Upper lobe of right lung (tissue), 1 donor: ENCODE data around the gene CDC42BPA. TPM values are rescaled to one million over a fixed set of nuclear protein-coding genes. Genes with fewer than 3 reads are reported as not detected.
"Not testable (repeated sequence)": the region's sequence is repeated elsewhere in the genome, so short reads cannot be mapped to it uniquely, and the experiment has no call there.

Experiments used
- ATAC-seq: fragments of 200-7000 bp; cut with Tn5 transposase; one replicate; pipeline ENCODE4 v1.9.1; 2020; ENCODE audit warnings: mild to moderate bottlenecking, moderate library complexity
- DNase-seq: peaks from one replicate; pipeline ENCODE4 v3.0.0-alpha.2; 2020
- H3K27ac ChIP-seq: fragments of 200-600 bp; one replicate; pipeline ENCODE4 v1.8.0; 2022
- H3K27me3 ChIP-seq: fragments of 200-600 bp; one replicate; pipeline ENCODE4 v1.8.0; 2022; ENCODE audit warnings: mild to moderate bottlenecking
- H3K36me3 ChIP-seq: fragments of 200-600 bp; one replicate; pipeline ENCODE4 v1.8.0; 2022
- H3K4me1 ChIP-seq: fragments of 200-600 bp; one replicate; pipeline ENCODE4 v1.8.0; 2022
- H3K4me3 ChIP-seq: fragments of 200-600 bp; one replicate; pipeline ENCODE4 v1.8.0; 2022; ENCODE audit warnings: mild to moderate bottlenecking
- H3K9me3 ChIP-seq: fragments of 200-600 bp; one replicate; pipeline ENCODE4 v1.8.0; 2022
- CTCF ChIP-seq: fragments of 200-600 bp; IDR thresholded peaks from one replicate; pipeline ENCODE4 v1.8.0; 2022; ENCODE audit warnings: antibody characterized with exemption
- intact Hi-C: fragments of 100-400 bp; cut with DNase I; formaldehyde crosslinking; loops from one replicate; pipeline ENCODE4 v1.11.0; 2022
- total RNA-seq: library from RNA; stranded (reverse); fragmentation: NEBNext Ultra II Directional; extraction: Animal tissue kit (Norgen Biotek cat#: 25700); gene quantifications from one replicate; pipeline ENCODE4 v1.2.1, GENCODE V29; 2021
- donor health status: DM: no; HTN: yes; CAD: no; lungs with severe emphysema.

Gene CDC42BPA
- total RNA-seq, 1 donor from 2014 or later = 41.8 TPM

GRCh38 chr1:227111782-227112181 lies 206.5 kb downstream of the CDC42BPA start:
- Histone ChIP-seq H3K27me3 (no peaks in the 10 kb centered on the region), H3K4me1 (no peaks in the 10 kb centered on the region), H3K4me3 (no peak overlapping the region), H3K36me3 (peaks cover 14% of the 10 kb centered on the region), H3K9me3 (no peaks in the 10 kb centered on the region), H3K27ac (no peak overlapping the region)
- DNase-seq (no peak), ATAC-seq (no peak)
- intact Hi-C loops = no loop called here
- TF ChIP-seq CTCF = no peak

- H3K9me3 ChIP-seq, ATAC-seq, H3K27me3 ChIP-seq, H3K27ac ChIP-seq, H3K4me1 ChIP-seq, DNase-seq, H3K4me3 ChIP-seq, intact Hi-C loops, H3K36me3 ChIP-seq: not testable (repeated sequence)
Measured at GRCh38 chr1:227105291-227105690, 213.0 kb downstream of the CDC42BPA start.

GRCh38 chr1:227102056-227102455 lies 216.2 kb downstream of the CDC42BPA start:
- H3K36me3 ChIP-seq = peaks cover 13% of the 10 kb centered on the region
- H3K4me3 ChIP-seq = no peak overlapping the region
- no peaks in the 10 kb centered on the region for H3K9me3 ChIP-seq
- no peaks in the 10 kb centered on the region for H3K27me3 ChIP-seq
- TF ChIP-seq CTCF = no peak
- no peaks in the 10 kb centered on the region for H3K4me1 ChIP-seq
- ATAC-seq (no peak), DNase-seq (no peak)
- intact Hi-C loops = no loop called here
- H3K27ac ChIP-seq = no peak overlapping the region

GRCh38 chr1:227094249-227094966 lies 223.9 kb downstream of the CDC42BPA start:
- Histone ChIP-seq H3K27ac (no peak overlapping the region), H3K4me3 (no peak overlapping the region), H3K9me3 (no peaks in the 10 kb centered on the region), H3K4me1 (no peaks in the 10 kb centered on the region), H3K27me3 (no peaks in the 10 kb centered on the region), H3K36me3 (peaks cover 2% of the 10 kb centered on the region)
- intact Hi-C loops = no loop called here
- ATAC-seq (no peak), DNase-seq (no peak)
- TF ChIP-seq CTCF = no peak

GRCh38 chr1:227093309-227093708 lies 225.0 kb downstream of the CDC42BPA start:
- ATAC-seq = no peak
- Histone ChIP-seq H3K27ac (no peak overlapping the region), H3K4me3 (no peak overlapping the region), H3K27me3 (no peaks in the 10 kb centered on the region), H3K9me3 (no peaks in the 10 kb centered on the region), H3K4me1 (no peaks in the 10 kb centered on the region), H3K36me3 (no peaks in the 10 kb centered on the region)
- no peak for TF ChIP-seq CTCF
- intact Hi-C loops = no loop called here
- no peak for DNase-seq

GRCh38 chr1:227092069-227092468 lies 226.2 kb downstream of the CDC42BPA start:
- no peaks in the 10 kb centered on the region for H3K4me1 ChIP-seq
- intact Hi-C loops = no loop called here
- no peak for ATAC-seq
- H3K27me3 ChIP-seq = no peaks in the 10 kb centered on the region
- H3K36me3 ChIP-seq = no peaks in the 10 kb centered on the region
- no peak overlapping the region for H3K27ac ChIP-seq
- no peak for TF ChIP-seq CTCF
- no peak overlapping the region for H3K4me3 ChIP-seq
- no peak for DNase-seq
- H3K9me3 ChIP-seq = no peaks in the 10 kb centered on the region
